Activated T-cell treated with anti-CD3 and anti-CD28 coated beads, Interleukin-2, amount 50 U/mL, for 48 hours (primary cell): ENCODE results near the gene DMXL1.
A peak's percentile ranks its signal among the peaks of the same experiment; 100 is the strongest.

Source experiments
- DNase-seq, 2 experiments: peaks; one replicate each; pipeline ENCODE4 v3.0.0-alpha.2; 2020

The DMXL1 gene

GRCh38 chr5:119070828-119071560 is at the start of gene DMXL1:
TSS of gene DMXL1 (plus strand) at chr5:119071087. CDS start at chr5:119071570, 483 bp downstream.
- DNase-seq: peak; percentile 96 to 97

- DNase-seq: no peak
Measured at GRCh38 chr5:119021149-119021732, 49.6 kb upstream of the DMXL1 start.

GRCh38 chr5:119022017-119022745 is 48.7 kb upstream of the DMXL1 start:
- no peak for DNase-seq

GRCh38 chr5:119022773-119023172 is 48.1 kb upstream of the DMXL1 start:
- no peak for DNase-seq

- DNase-seq: no peak
Measured at GRCh38 chr5:119028575-119028974, 42.3 kb upstream of the DMXL1 start.

GRCh38 chr5:119031011-119031886 is 39.6 kb upstream of the DMXL1 start:
- no peak for DNase-seq

GRCh38 chr5:119031905-119032304 is 39.0 kb upstream of the DMXL1 start:
- peak; percentile 25 to 45 for DNase-seq

- DNase-seq: no peak
Measured at GRCh38 chr5:119032656-119033055, 38.2 kb upstream of the DMXL1 start.

- DNase-seq: no peak
Measured at GRCh38 chr5:119033135-119033534, 37.8 kb upstream of the DMXL1 start.

- DNase-seq: no peak
Measured at GRCh38 chr5:119036101-119036762, 34.7 kb upstream of the DMXL1 start.

- DNase-seq: no peak
Measured at GRCh38 chr5:119037496-119038215, 33.2 kb upstream of the DMXL1 start.

- DNase-seq: no peak
Measured at GRCh38 chr5:119048246-119048645, 22.6 kb upstream of the DMXL1 start.

GRCh38 chr5:119049824-119050449 is 20.9 kb upstream of the DMXL1 start:
- no peak for DNase-seq

- DNase-seq: no peak
Measured at GRCh38 chr5:119054101-119054500, 16.8 kb upstream of the DMXL1 start.

- no peak for DNase-seq
Measured at GRCh38 chr5:119055294-119055693, 15.6 kb upstream of the DMXL1 start.

GRCh38 chr5:119058979-119059529 is 11.8 kb upstream of the DMXL1 start:
- DNase-seq: no peak

GRCh38 chr5:119059740-119060255 is 11.1 kb upstream of the DMXL1 start:
- DNase-seq: no peak

- no peak for DNase-seq
Measured at GRCh38 chr5:119063579-119064379, 7.1 kb upstream of the DMXL1 start.

- no peak for DNase-seq
Measured at GRCh38 chr5:119067450-119067849, 3.4 kb upstream of the DMXL1 start.

GRCh38 chr5:119070578-119070827 is 384 bp upstream of the DMXL1 start:
- DNase-seq: no peak
